NCI-H1092 treated with DMSO at 0.1 percent for 48 hours (cell line): ENCODE measurements around the gene UQCRHL.
A peak's percentile ranks its signal among the peaks of the same experiment; 100 is the strongest.
"Not testable (repeated sequence)": the region's sequence is repeated elsewhere in the genome, so short reads cannot be mapped to it uniquely, and the experiment has no call there.

Experiments used
- DNase-seq: peaks from one replicate; lab custom pipeline; 2025; lab: John Stamatoyannopoulos, UW

UQCRHL gene

DNA sequence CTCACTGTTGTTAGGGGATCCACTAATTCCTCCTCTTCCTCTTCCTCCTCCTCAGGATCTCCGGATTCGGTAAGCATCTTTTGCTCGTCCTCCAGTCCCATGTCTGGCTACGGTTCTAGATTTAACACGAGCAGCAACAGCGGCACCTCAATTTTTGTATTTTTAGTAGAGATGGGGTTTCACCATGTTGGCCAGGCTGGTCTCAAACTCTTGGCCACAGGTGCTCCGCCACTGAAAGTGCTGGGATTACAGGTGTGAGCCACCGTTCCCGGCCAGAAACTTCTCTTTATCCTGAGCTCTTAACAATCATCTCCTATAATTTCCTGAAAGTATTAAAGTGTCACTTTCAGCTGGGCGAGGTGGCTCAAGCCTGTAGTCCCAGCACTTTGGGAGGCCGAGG is at the start of gene UQCRHL:
Gene UQCRHL (minus strand): TSS at position 101 of the 400 bp plus-strand sequence. CDS start 0 bp downstream, at position 101.
- not testable (repeated sequence) for DNase-seq

DNA sequence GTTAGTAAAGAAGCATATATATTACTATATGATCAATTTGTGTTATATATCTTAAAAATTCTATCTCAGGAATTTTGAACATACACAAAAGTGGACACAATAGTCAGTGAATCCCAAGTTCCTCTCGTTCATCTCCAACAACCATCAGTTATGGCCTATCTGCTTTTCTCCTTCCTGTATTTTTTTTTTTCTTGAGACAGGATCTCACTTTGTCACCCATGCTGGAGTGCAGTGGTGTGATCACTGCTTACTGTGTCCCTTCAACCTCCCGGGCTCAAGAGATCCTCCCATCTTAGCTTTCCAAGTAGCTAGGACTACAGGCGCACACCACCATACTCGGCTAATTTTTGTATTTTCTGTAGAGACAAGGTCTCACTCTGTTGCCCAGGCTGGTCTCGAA is 49.4 kb upstream of the UQCRHL start:
- no peak for DNase-seq

DNA sequence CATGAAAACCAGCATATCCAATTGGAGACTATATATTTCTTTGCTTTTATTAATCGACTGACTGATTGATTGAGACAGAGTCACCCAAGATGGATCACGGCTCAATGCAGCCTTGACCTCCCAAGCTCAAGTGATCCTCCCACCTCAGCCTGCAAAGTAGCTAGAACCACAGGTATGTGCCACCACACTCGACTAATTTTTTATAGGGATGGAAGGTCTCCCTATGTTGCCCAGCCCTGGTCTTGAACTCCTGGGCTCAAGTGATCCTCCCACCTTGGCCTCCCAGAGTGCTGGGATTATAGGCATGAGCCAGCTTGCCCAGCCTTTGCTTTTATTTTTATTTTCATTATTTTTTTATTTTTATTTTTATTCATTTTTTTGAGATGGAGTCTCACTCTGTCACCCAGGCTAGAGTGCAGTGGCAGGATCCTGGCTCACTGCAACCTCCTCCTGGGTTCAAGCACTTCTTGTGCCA is 45.4 kb upstream of the UQCRHL start:
- DNase-seq = no peak

DNA sequence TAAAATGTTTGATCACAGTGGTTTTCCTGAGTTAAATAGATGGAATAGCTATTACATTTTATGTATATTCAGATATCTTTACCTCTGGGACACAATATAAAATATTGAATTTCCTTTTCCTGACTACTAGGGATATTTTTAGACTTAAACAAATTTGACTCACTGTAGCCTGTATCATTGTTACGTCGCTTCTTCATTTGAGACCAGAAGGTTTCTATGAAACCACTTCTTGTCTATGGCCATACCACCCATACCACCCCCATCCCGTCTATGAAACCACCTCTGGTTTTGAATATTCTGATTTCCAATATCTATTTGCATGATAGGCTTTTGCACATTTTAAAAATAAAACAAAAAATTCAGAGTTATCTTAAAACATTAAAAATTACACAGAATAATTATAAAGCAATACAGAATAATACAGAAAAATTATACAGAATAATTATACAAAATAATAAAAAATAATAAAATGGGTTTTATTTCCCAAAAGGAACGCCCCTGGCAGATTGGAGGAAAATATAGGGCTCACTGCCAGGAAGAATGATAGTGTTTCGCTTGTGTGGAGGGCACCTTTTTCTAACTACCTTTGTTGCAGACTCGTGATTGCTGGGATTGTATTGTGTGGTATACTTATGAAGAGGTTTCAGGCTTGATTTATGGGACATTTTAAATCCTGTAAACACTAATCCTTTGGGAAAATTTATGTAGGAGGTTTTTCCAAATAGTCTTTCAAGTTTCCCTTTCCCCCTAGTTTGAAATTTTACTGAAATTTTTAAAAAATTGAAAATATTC is 44.8 kb upstream of the UQCRHL start:
- DNase-seq = no peak

DNA sequence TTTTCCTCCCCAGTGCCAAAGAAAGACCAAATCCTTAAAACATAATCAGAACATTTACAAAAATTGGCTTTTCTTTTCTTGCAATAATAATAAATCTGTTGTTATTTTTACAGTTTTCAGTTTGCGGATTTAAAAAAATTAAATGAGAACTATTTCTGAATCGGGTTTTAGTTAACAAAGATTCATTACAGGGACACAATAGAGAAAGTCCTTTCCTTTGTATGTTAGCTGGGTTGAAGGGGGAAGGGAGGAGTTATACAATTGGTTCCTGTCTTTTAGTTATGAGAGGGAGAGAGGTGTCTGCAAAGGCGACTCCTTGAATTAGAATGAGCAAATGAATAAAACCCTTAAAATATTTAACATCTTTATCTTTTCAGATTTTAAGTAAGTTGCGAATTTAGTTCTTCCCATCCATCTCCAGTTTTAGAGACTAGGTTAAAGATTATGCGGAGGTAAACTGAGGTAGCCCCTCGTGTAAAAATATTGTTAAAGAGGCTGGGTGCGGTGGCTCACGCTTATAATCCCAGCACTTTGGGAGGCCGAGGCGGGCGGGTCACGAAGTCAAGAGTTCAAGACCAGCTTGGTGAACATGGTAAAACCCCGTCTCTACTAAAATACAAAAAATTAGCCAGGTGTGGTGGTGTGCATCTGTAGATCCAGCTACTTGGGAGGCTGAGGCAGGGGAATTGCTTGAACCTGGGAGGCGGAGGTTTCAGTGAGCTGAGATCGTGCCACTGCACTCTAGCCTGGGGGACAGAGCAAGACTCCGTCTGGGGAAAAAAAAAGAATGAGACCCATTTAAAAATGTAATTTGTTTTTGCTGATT is 44.0 kb upstream of the UQCRHL start:
- no peak for DNase-seq

DNA sequence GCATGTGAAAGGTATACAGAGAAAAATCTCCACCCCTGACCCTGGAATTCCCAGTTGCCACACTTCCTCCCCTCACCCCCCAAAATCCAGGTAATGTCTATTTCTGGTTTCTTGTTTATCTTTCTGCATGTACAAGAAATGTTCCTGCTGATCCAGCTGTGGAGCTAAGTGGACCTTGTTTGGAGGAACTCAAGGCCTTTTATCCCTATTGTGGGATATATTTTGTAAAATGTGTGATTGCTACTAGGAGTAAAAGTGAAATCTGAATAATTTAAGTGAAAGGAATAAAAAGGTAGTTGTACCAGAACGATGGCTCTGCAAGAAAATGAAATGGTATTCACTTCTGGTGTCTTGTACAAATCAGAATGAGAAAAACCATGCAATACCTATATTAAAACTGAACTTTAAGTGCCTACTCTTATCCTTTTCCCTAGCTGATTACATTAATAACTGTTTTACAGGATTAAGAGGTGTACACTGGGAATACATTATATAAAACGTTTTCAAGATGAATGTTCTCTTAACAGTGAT is 43.1 kb upstream of the UQCRHL start:
- no peak for DNase-seq

DNA sequence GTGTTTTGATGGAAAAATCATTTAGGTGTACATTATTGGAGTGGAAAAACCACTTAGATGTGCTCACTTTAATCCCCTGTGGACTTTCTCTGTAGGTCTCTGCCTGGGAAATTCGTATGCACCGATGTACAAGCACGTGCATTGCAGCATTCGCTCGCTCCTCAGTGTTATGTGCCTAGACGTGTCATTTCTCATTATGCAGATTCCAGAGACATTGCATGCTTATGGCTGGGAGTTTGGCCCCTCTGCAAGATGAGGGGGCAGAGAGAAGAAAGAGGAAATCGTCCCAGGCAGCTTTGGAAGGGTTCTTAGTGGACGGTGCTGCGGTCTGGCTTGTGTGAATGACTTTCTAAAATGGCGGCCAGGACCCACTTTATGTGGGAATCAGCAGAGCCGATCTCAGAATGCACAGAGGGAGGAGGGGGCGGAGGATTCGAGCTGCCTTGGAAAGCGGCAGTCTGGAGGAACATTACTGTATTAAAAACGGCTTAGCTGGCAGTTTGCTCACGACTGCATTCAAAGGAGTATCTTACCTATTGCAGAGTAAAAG is 42.4 kb upstream of the UQCRHL start:
- DNase-seq = peak; percentile 88

DNA sequence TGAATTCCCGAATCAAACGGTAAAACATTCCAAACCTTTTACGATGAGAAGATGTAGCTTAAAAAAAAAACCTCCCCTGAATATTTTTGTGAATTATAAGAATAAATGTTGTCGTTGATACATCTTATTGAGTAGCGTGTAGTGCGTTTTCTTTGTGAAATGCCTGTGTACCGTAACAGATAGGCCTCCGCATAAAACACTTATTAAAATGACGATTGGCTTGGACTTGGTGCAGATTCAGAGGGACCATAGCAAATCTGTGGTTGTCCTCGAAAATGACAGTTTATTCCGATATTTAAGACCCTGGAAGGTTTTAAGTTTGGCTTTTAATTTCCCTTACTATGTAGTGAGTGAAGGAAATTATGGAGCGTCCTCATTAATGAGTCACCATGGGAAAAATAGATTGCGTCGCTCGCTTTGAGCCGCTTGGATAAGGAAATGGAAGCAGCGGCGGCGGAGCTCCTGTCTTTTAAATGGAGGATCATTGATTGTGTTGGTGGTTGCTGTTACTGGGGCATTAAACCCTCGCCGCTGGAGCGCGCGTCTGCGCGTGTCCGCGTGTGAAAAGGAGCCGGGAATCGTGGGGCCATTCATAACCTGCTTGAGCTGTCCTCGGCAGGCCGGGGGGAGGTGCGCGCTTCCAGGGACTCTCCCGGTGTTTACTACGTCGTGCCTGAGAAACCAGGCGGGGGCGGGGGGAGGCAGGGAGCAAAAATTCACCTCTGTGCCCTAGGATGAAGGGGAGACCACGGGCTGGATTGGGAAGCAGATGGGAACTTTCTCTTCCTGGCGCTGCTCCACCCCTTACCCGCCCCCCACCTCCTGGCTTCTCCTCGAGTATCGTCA is 41.7 kb upstream of the UQCRHL start:
- DNase-seq = peak; percentile 93

DNA sequence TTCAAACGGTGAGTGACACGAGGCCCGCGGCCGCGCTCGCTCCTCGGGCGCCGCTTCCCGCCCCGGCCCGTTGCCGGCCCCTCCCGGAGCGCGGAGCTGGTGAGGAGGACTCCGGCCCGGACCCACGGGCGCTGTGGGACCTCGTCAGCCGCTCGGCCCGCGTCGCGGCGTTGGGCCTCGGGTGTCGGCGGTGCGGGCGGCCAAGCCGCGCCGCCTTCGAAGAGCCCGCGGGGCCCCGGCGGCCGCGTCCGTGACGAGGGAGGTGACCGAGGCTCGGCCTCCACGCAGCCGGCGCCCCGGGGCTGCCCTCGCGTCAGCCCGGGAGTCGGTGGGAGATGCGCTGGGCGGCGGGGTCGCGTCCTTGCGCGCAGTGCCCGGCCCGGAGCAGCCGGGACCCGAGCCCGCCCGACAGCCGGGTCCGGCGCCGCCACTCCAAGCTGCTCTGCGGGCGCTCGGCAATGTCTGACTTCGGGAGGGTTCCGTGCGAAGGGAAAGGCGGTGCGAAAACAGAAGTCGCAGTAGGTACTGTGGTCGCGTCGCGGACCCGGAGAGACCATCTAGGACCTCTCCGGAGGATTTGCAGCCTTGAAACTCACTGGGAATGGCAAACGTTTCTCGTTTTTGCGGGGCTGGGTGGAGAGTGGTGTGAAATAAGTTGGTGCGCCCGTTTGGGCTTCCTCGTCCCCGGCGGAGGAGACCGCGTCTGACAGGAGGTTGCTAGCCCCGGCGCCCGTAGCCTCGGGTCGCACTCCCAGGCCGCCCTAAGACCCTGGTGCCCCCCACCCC is 40.9 kb upstream of the UQCRHL start:
- peak; percentile 59 for DNase-seq

DNA sequence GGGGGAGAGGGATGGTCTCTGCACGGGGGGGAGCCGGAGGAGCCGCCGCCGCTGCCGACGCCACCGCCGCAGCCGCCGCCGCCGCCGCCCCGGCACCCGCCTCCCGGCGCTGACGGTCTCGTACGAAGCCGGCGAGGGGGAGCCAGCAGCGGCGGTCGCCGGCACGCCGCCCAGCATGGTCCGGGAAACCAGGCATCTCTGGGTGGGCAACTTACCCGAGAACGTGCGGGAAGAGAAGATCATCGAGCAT is 40.4 kb upstream of the UQCRHL start:
- DNase-seq = no peak

DNA sequence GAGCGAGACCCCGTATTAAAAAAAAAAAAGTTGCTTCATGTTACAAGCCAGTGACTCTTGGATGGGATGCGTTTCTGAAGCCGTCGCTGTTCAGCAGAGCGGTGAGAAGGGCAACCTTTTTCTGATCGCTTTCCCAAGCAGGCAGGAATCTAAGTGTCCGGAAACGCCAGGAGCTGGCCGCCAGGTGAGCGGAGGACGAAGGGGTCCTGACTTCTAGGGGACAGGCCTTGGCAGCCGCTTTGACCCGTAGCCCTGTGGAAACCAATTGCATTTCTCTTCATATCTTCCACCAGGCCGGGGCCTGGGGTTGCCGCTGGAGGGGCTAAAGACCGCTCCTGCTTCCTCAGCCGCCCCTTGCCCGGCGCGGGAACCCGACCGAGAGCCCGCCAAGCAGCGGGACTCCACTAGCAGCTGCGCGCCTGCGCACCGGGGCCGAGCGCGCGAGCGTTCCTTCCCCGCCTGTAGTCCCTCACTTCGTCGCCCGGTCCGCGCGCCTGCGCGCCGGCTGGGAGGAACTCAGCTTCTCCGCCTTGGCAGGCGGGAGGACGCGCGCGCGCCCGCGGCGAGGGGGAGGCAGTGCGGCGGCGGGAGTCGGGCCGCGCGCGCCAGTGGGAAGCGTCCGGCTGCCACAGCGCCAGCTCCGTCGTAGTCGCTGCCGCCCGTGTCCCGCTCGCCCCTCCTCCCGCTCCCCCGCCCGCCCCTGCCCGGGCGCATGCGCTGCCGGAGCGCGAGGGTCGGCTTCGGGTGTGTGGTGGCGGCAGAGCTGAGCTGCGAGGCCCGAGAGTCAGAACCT is 39.8 kb upstream of the UQCRHL start, which contains the start of gene SPEN:
Gene SPEN (plus strand): TSS at position 608 of the 793 bp plus-strand sequence. CDS start 361 bp downstream, outside the sequence.
- peak; percentile 98 for DNase-seq

DNA sequence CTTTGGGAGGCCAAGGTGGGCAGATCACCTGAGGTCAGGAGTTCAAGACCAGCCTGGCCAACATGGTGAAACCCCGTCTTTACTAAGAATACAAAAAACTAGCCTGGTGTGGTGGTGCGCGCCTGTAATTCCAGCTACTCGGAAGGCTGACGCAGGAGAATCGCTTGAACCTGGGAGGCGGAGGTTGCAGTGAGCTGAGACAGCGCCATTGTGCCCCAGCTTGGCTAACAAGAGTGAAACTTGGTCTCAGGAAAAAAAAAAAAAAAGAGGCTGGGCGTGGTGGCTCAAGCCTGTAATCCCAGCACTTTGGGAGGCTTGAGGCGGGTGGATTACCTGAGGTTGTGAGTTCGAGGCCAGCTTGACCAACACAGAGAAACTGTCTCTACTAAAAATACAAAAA is 38.6 kb upstream of the UQCRHL start:
- DNase-seq = not testable (repeated sequence)

DNA sequence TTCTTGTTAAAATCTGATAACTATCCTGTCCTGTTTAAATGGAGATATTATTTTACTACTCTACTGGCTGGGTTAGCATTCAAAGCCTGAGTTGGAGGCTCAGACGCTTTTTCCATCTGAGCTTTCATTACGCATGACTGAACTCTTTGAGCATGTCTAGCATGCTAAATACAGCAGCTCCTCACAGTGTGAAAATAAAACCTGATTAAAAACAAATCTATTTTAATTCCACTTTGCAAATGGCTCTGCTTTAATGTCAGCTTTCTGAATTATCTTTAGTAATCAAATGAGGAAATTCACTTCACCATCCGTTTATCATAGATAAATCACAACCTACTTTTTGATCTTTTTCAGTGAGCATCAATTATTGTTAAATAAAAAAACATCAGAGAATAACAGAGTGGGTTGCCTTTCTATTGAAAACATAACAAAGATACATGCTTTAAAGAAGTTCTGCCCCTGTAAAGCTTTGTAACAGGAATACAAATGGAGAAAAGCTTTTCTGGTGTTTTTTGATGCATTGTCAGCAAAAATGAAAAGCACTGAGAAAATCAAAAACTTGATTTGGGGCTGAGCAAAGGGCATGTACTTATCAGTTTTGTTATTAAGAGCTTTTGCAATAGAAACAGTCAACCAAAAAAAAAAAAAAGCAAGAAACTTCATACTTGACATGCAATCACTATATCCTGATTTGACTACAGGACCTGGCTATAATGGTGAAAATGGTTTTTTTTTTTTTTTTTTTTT is 36.5 kb upstream of the UQCRHL start:
- DNase-seq = peak; percentile 16

DNA sequence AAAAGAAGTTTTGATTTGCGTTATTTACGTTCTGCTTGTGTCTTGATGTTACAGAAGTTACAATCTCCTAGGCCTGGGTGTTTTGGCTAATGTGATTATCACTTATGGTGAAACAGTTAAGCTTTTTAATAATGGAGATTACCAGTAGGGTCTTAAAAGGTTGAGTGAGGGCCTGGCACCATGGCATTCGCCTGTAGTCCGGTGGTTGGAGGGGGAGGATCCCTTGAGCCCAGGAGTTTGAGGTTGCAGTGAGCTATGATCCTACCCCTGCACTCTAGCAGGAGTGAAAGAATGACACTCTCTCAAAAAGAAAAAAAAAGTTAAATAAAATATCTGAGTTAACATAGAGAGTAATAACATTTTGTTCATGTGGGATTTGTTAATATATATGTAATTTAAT is 31.3 kb upstream of the UQCRHL start:
- DNase-seq = no peak

DNA sequence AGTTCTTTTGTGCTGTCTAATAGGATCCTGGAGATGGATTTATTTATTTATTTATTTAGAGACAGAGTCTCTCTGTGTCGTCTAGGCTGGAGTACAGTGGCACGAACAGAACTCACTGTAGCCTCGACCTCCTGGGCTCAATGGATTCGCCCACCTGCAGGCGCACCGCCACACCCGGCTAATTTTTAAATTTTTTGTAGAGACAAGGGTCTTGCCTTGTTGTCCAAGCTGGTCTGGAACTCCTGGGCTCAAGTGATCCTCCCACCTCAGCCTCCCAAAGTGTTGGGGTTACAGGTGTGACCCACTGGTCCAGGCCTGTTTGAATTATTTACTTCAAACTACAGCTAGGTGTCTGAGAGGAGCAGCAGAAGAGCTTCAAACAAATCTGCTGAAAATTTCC is 30.5 kb upstream of the UQCRHL start:
- no peak for DNase-seq

DNA sequence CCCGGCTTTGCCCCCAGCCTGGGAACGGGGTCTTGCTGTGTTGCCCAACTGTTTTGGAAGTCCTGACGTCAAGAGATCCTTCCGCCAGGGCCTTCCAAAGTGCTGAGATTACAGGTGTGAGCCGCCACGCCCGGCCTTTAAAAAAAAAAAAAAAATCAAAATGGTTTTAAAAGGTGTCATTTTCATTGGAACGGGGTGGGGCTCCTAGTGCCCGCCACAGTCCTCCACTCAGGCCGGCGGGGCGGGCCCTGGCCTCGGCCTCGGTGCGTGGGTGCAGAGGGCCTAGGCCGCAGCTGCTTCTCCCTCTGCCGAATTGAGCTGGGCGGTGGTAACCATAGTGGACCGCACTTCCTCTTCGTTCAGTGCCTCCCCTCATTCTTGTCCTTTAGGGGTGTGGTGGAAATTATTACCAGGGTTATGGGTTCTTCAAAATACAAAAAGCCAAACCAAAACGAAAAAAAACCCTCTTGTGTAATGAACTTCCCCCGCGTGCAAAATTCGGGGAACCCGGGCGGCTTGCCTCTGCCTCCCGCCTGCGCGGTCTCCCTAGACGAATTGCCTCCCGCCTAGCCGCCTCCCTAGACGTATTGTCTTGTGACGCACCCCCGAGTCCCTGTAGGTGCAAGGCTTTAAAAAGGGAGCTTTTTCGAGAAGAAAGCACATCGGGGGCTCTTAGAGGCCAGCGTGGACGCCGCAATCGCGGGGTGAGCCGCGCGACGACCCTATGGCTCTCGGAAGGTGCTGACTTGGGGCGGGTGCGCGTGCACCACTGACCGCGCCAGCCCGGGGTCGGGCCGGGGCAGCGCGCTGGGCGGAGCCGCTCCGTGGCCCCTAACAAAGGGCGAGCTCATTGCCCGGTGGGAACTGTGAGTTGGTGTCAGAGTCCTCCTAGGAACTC is 29.6 kb upstream of the UQCRHL start:
- no peak for DNase-seq

DNA sequence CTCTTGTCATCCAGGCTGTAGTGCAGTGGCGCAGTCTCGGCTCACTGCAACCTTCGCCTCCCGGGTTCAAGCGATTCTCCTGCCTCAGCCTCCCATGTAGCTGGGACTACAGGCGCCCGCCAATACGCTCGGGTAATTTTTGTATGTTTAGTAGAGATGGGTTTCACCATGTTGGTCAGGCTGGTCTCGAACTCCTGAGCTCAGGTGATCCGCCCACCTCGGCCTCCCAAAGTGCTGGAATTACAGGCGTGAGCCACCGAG is 29.0 kb upstream of the UQCRHL start:
- DNase-seq = not testable (repeated sequence)

DNA sequence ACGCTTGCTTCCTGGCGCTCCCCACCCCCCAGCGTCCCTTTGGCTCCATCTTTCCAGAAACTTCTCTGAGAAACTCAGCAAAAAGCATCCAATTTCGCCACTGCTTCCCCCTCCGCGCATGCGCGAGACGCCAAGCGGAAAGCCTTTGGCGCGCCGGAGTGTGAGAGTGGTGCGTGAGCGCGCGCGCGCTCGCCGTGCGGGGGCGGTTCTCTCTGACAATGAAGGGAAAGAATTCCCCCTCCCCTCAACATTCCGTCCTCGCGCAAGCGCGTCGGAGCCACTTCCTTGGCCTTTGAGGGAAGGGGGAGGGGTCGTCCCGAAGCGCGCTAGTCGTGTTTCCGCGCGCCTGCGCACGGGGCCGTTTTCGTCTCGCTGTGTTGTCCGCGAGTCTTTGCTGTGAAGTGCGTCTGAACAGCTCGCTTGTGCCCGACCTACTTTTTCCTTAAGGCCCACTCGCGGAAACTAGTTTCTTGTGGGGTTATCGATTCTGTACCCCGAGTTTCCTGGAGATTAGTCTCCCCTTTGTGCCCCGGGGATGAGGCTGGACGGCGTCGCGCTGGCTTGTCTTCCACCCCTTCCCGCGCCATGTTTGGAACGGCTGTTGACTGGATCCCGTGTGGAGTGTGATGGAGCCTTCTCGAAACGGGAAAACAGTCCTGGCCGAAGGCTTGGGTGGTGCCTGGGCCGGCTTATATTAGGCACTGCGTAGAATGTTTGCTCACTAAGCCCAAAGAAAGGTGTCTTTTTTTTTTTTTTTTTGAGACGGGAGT is 28.5 kb upstream of the UQCRHL start:
- DNase-seq = peak; percentile 99
